ENCODE results near the gene RPL32. TPM values are rescaled to one million over a fixed set of nuclear protein-coding genes. Genes with fewer than 3 reads are reported as not detected.

The RPL32 gene
- polyA plus RNA-seq, 6 donors from 2014 or later = 1,322 to 3,271 (median 2,987) TPM

- peaks cover 11 to 46% (median 26%) of the 10 kb centered on the region in 3 donors for H3K4me1 Mint-ChIP-seq
- no peak overlapping the region for H3K4me3 Mint-ChIP-seq
- H3K36me3 Mint-ChIP-seq = peaks cover 9 to 14% of the 10 kb centered on the region in 2 donors
- DNase-seq (no peak), ATAC-seq (ENCODE audit: low read depth in 2 of 2) (no peak)
- H3K27ac Mint-ChIP-seq = peak overlapping the region in 2 of 6 donors; percentile 43 to 71
- H3K9me3 Mint-ChIP-seq = no peaks in the 10 kb centered on the region
- H3K27me3 Mint-ChIP-seq = no peaks in the 10 kb centered on the region
These were observed 6.2 kb downstream of the RPL32 start for GRCh38 chr3:12835052-12835665.

GRCh38 chr3:12833222-12834161 lies 7.9 kb downstream of the RPL32 start:
- DNase-seq = no peak
- Mint-ChIP-seq H3K27me3 (no peaks in the 10 kb centered on the region), H3K4me1 (peaks cover 7 to 29% (median 9%) of the 10 kb centered on the region in 3 donors), H3K36me3 (peaks cover 5 to 9% of the 10 kb centered on the region in 2 donors), H3K9me3 (no peaks in the 10 kb centered on the region), H3K4me3 (no peak overlapping the region), H3K27ac (peak overlapping the region in 4 of 6 donors; percentile 21 to 68 (median 54))
- no peak for ATAC-seq (ENCODE audit: low read depth in 2 of 2)

GRCh38 chr3:12832350-12833221 lies 8.8 kb downstream of the RPL32 start:
- no peak for ATAC-seq (ENCODE audit: low read depth in 2 of 2)
- Mint-ChIP-seq H3K27ac (peak overlapping the region in 4 of 6 donors; percentile 15 to 68 (median 44)), H3K27me3 (no peaks in the 10 kb centered on the region), H3K9me3 (no peaks in the 10 kb centered on the region), H3K36me3 (peaks cover 0 to 9% of the 10 kb centered on the region in 2 donors), H3K4me3 (no peak overlapping the region), H3K4me1 (peaks cover 2 to 22% (median 3%) of the 10 kb centered on the region in 3 donors)
- no peak for DNase-seq

- peaks cover 0 to 9% of the 10 kb centered on the region in 2 donors for H3K36me3 Mint-ChIP-seq
- H3K4me1 Mint-ChIP-seq = peaks cover 2 to 13% (median 3%) of the 10 kb centered on the region in 3 donors
- DNase-seq = no peak
- H3K27me3 Mint-ChIP-seq = no peaks in the 10 kb centered on the region
- peak overlapping the region in 5 of 6 donors; percentile 6 to 86 (median 81) for H3K27ac Mint-ChIP-seq
- no peak for ATAC-seq (ENCODE audit: low read depth in 2 of 2)
- H3K9me3 Mint-ChIP-seq = no peaks in the 10 kb centered on the region
- no peak overlapping the region for H3K4me3 Mint-ChIP-seq
These were observed 10.0 kb downstream of the RPL32 start for GRCh38 chr3:12831301-12831866.

- Mint-ChIP-seq H3K27ac (peak overlapping the region in 4 of 6 donors; percentile 21 to 69 (median 54)), H3K4me1 (peaks cover 2 to 13% (median 3%) of the 10 kb centered on the region in 3 donors)
- ATAC-seq (ENCODE audit: low read depth in 2 of 2) = no peak
These were observed 10.6 kb downstream of the RPL32 start for GRCh38 chr3:12830785-12831156.

GRCh38 chr3:12829886-12830784 lies 11.2 kb downstream of the RPL32 start:
- Mint-ChIP-seq H3K27me3 (no peaks in the 10 kb centered on the region), H3K27ac (peak overlapping the region in 5 of 6 donors; percentile 27 to 69 (median 54)), H3K9me3 (no peaks in the 10 kb centered on the region), H3K4me3 (no peak overlapping the region), H3K36me3 (no peaks in the 10 kb centered on the region), H3K4me1 (peaks cover 2 to 13% (median 3%) of the 10 kb centered on the region in 3 donors)
- DNase-seq (no peak), ATAC-seq (ENCODE audit: low read depth in 2 of 2) (no peak)

More at GRCh38 chr3:12830785-12831156, 10.6 kb downstream of the RPL32 start:
- Mint-ChIP-seq H3K4me3 (no peak overlapping the region), H3K27me3 (no peaks in the 10 kb centered on the region), H3K9me3 (no peaks in the 10 kb centered on the region), H3K36me3 (peaks cover 0 to 3% of the 10 kb centered on the region in 2 donors)
- no peak for DNase-seq

GRCh38 chr3:12829404-12829803 lies 12.0 kb downstream of the RPL32 start:
- Mint-ChIP-seq H3K27ac (peak overlapping the region in 1 of 6 donors; percentile 7), H3K36me3 (no peaks in the 10 kb centered on the region), H3K27me3 (no peaks in the 10 kb centered on the region), H3K4me1 (peaks cover 0 to 13% (median 3%) of the 10 kb centered on the region in 3 donors), H3K4me3 (no peak overlapping the region), H3K9me3 (no peaks in the 10 kb centered on the region)
- no peak for ATAC-seq (ENCODE audit: low read depth in 2 of 2)
- no peak for DNase-seq

- H3K36me3 Mint-ChIP-seq = no peaks in the 10 kb centered on the region
- no peak for ATAC-seq (ENCODE audit: low read depth in 2 of 2)
- no peak overlapping the region for H3K4me3 Mint-ChIP-seq
- H3K27ac Mint-ChIP-seq = no peak overlapping the region
- H3K27me3 Mint-ChIP-seq = no peaks in the 10 kb centered on the region
- DNase-seq = no peak
- peaks cover 0 to 10% (median under 1%) of the 10 kb centered on the region in 3 donors for H3K4me1 Mint-ChIP-seq
- no peaks in the 10 kb centered on the region for H3K9me3 Mint-ChIP-seq
These were observed 12.6 kb downstream of the RPL32 start for GRCh38 chr3:12828751-12829150.

GRCh38 chr3:12825156-12825555 lies 16.2 kb downstream of the RPL32 start:
- DNase-seq = no peak
- ATAC-seq (ENCODE audit: low read depth in 2 of 2) = no peak
- Mint-ChIP-seq H3K9me3 (no peaks in the 10 kb centered on the region), H3K36me3 (no peaks in the 10 kb centered on the region), H3K4me3 (no peak overlapping the region), H3K27me3 (no peaks in the 10 kb centered on the region), H3K27ac (no peak overlapping the region), H3K4me1 (no peaks in the 10 kb centered on the region)

GRCh38 chr3:12824299-12824698 lies 17.1 kb downstream of the RPL32 start:
- ATAC-seq (ENCODE audit: low read depth in 2 of 2) (no peak), DNase-seq (no peak)
- no peaks in the 10 kb centered on the region for H3K27me3 Mint-ChIP-seq
- no peaks in the 10 kb centered on the region for H3K36me3 Mint-ChIP-seq
- H3K27ac Mint-ChIP-seq = no peak overlapping the region
- H3K4me3 Mint-ChIP-seq = no peak overlapping the region
- H3K9me3 Mint-ChIP-seq = no peaks in the 10 kb centered on the region
- no peaks in the 10 kb centered on the region for H3K4me1 Mint-ChIP-seq

- Mint-ChIP-seq H3K27me3 (no peaks in the 10 kb centered on the region), H3K36me3 (no peaks in the 10 kb centered on the region), H3K27ac (no peak overlapping the region), H3K9me3 (no peaks in the 10 kb centered on the region), H3K4me3 (no peak overlapping the region), H3K4me1 (peaks cover 0 to 6% (median 3%) of the 10 kb centered on the region in 3 donors)
- ATAC-seq (ENCODE audit: low read depth in 2 of 2) (no peak), DNase-seq (no peak)
These were observed 18.5 kb downstream of the RPL32 start for GRCh38 chr3:12822725-12823373.

GRCh38 chr3:12818773-12819172 lies 22.6 kb downstream of the RPL32 start:
- Mint-ChIP-seq H3K4me1 (peaks cover 0 to 6% (median 3%) of the 10 kb centered on the region in 3 donors), H3K27me3 (peaks cover 0 to 5% (median 0%) of the 10 kb centered on the region in 3 donors), H3K4me3 (no peak overlapping the region), H3K9me3 (no peaks in the 10 kb centered on the region), H3K36me3 (no peaks in the 10 kb centered on the region), H3K27ac (no peak overlapping the region)
- DNase-seq (no peak), ATAC-seq (ENCODE audit: low read depth in 2 of 2) (peak in 1 of 2 donors; percentile 30)

Measured in naive B cell (primary cell).